ENCODE measurements around the gene DRC3.

GRCh38 chr17:17933775-17934174 is 38.9 kb upstream of the DRC3 start:
- TF ChIP-seq EZH2 (IDR thresholded peaks at IDR 0.05; ENCODE audit: low read length), result no peak
- TF ChIP-seq, protein P1, sequence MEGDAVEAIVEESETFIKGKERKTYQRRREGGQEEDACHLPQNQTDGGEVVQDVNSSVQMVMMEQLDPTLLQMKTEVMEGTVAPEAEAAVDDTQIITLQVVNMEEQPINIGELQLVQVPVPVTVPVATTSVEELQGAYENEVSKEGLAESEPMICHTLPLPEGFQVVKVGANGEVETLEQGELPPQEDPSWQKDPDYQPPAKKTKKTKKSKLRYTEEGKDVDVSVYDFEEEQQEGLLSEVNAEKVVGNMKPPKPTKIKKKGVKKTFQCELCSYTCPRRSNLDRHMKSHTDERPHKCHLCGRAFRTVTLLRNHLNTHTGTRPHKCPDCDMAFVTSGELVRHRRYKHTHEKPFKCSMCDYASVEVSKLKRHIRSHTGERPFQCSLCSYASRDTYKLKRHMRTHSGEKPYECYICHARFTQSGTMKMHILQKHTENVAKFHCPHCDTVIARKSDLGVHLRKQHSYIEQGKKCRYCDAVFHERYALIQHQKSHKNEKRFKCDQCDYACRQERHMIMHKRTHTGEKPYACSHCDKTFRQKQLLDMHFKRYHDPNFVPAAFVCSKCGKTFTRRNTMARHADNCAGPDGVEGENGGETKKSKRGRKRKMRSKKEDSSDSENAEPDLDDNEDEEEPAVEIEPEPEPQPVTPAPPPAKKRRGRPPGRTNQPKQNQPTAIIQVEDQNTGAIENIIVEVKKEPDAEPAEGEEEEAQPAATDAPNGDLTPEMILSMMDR (optimal IDR thresholded peaks at IDR 0.05 in 1 of 3, IDR thresholded peaks at IDR 0.05 in 1 of 3, conservative IDR thresholded peaks at IDR 0.05 in 1 of 3; ENCODE audit: extremely low read depth in 1 of 3, insufficient read depth in 2 of 3, low read length in 3 of 3), result no peak
